PC-9 (cell line): Measurements from ENCODE around the gene ELFN1. TPM values are rescaled to one million over a fixed set of nuclear protein-coding genes. Genes with fewer than 3 reads are reported as not detected.

ENCODE experiments used
- BruUV-seq: library from RNA; stranded (reverse); fragments of 400-500 nt; replicated peaks from 2 replicates; lab custom pipeline; 2021; lab: Mats Ljungman, UMichigan
- CTCF ChIA-PET: fragments of 300-600 bp; sonication (Branson Sonifier 250); formaldehyde crosslinking; loops from one replicate; lab custom pipeline; 2022; ENCODE audit warnings: antibody characterized with exemption; lab: Charles Lee
- POLR2A ChIA-PET: fragments of 300-600 bp; sonication (Branson Sonifier 250); formaldehyde crosslinking; loops from one replicate; lab custom pipeline; 2022; ENCODE audit warnings: antibody characterized with exemption; ENCODE audit not compliant: unreplicated experiment; lab: Charles Lee
- DNase-seq, 2 experiments: peaks; one replicate each; pipeline versions ENCODE4 v3.0.0 to v3.0.0-alpha.2; 2015 to 2022; ENCODE audit warnings: mixed read lengths in 1 of 2
- H2AFZ ChIP-seq: fragments of 200-600 bp; sonication (generic); 2 replicates; pipeline ENCODE4 v1.8.1; 2017; ENCODE audit warnings: antibody characterized with exemption
- H3F3A ChIP-seq: fragments of 200-600 bp; sonication (generic); 2 replicates; pipeline ENCODE4 v1.8.1; 2017; ENCODE audit warnings: antibody characterized with exemption, mild to moderate bottlenecking, low read depth; ENCODE audit not compliant: insufficient read depth
- H3K27ac ChIP-seq: fragments of 200-600 bp; sonication (generic); 2 replicates; pipeline ENCODE4 v1.6.1; 2016; ENCODE audit warnings: mixed run types
- H3K27me3 ChIP-seq: fragments of 200-600 bp; sonication (generic); 2 replicates; pipeline ENCODE4 v1.6.1; 2016; ENCODE audit warnings: low read depth, mixed run types; ENCODE audit not compliant: insufficient read depth
- H3K36me3 ChIP-seq: fragments of 200-600 bp; sonication (generic); 2 replicates; pipeline ENCODE4 v1.6.1; 2016; ENCODE audit warnings: low read depth, mixed run types
- H3K4me1 ChIP-seq: fragments of 200-600 bp; sonication (generic); replicated peaks from 2 replicates; pipeline ENCODE4 v1.6.1; 2016; ENCODE audit warnings: mixed run types; ENCODE audit not compliant: insufficient read depth
- H3K4me2 ChIP-seq: fragments of 200-600 bp; sonication (generic); 2 replicates; pipeline ENCODE4 v1.6.1; 2017; ENCODE audit warnings: mixed run types
- H3K4me3 ChIP-seq: fragments of 200-600 bp; sonication (generic); 2 replicates; pipeline ENCODE4 v1.6.1; 2016; ENCODE audit warnings: mixed run types
- H3K79me2 ChIP-seq: fragments of 200-600 bp; sonication (generic); 2 replicates; pipeline ENCODE4 v1.6.1; 2017; ENCODE audit warnings: low read depth, mixed run types
- H3K9me2 ChIP-seq: fragments of 200-600 bp; sonication (generic); 2 replicates; pipeline ENCODE4 v1.8.1; 2017; ENCODE audit warnings: mild to moderate bottlenecking; ENCODE audit not compliant: insufficient read depth
- H3K9me3 ChIP-seq: fragments of 200-600 bp; sonication (generic); 2 replicates; pipeline ENCODE4 v1.8.1; 2016; ENCODE audit warnings: low read depth; ENCODE audit not compliant: insufficient read depth
- H4K20me1 ChIP-seq: fragments of 200-600 bp; sonication (generic); 2 replicates; pipeline ENCODE4 v1.8.1; 2017; ENCODE audit not compliant: insufficient read depth
- CTCF ChIP-seq: fragments of 200-600 bp; sonication (generic); conservative IDR thresholded peaks from 2 replicates; pipeline ENCODE4 v1.6.1; 2017; ENCODE audit warnings: mixed run types, antibody characterized with exemption, mild to moderate bottlenecking, moderate library complexity
- EZH2 ChIP-seq: fragments of 200-600 bp; sonication (generic); IDR thresholded peaks from 2 replicates; pipeline ENCODE4 v1.8.0; 2017; ENCODE audit warnings: antibody characterized with exemption, low read depth
- intact Hi-C: fragments of 100-400 bp; cut with micrococcal nuclease; formaldehyde crosslinking; loops from one replicate; pipeline ENCODE4 v1.10.0; 2022; ENCODE audit not compliant: unreplicated experiment
- total RNA-seq: library from RNA; stranded (reverse); gene quantifications from 2 replicates; pipeline ENCODE4 v1.2.3, GENCODE V29; 2021

ELFN1 gene
- total RNA-seq, 1 experiment from 2014 or later, result 0.09 TPM

GRCh38 chr7:1667566-1668395, 2.3 kb upstream of the ELFN1 start:
- ChIA-PET POLR2A (no interaction called here), CTCF (interaction anchor here (0.7 kb wide), 1 partner anchor 555 kb away, joined by 10 read pairs; no protein-coding TSS in a partner anchor)
- no peak overlapping the region for H2AFZ ChIP-seq
- no TSS peak for BruUV-seq
- H3K79me2 ChIP-seq, result no peaks in the 10 kb centered on the region
- no peaks in the 10 kb centered on the region for H3K9me2 ChIP-seq
- H3K4me2 ChIP-seq, result no peak overlapping the region
- no peak overlapping the region for H3K27ac ChIP-seq
- no peaks in the 10 kb centered on the region for H3K36me3 ChIP-seq
- no peaks in the 10 kb centered on the region for H3K9me3 ChIP-seq
- TF ChIP-seq CTCF (no peak), EZH2 (no peak)
- intact Hi-C loops, result loop anchor here (10.0 kb wide), 1 partner anchor 537 kb away; no protein-coding TSS in a partner anchor
- peaks cover 10% of the 10 kb centered on the region; the same call in 1 of the 2 replicates for H3F3A ChIP-seq
- peaks cover 61% of the 10 kb centered on the region for H3K27me3 ChIP-seq
- peaks cover 8% of the 10 kb centered on the region; the same call in 1 of the 2 replicates for H3K4me1 ChIP-seq
- H4K20me1 ChIP-seq, result no peaks in the 10 kb centered on the region; the same call in 1 of the 2 replicates
- H3K4me3 ChIP-seq, result no peak overlapping the region
- DNase-seq, result no peak

GRCh38 chr7:1668396-1669063, 1.5 kb upstream of the ELFN1 start:
- Histone ChIP-seq H3K4me1 (peaks cover 8% of the 10 kb centered on the region; the same call in 1 of the 2 replicates), H3K4me3 (no peak overlapping the region), H3K9me3 (no peaks in the 10 kb centered on the region), H2AFZ (no peak overlapping the region), H3K9me2 (no peaks in the 10 kb centered on the region), H4K20me1 (no peaks in the 10 kb centered on the region; the same call in 1 of the 2 replicates), H3K27me3 (peaks cover 60% of the 10 kb centered on the region), H3F3A (peaks cover 10% of the 10 kb centered on the region; the same call in 1 of the 2 replicates), H3K79me2 (no peaks in the 10 kb centered on the region), H3K4me2 (no peak overlapping the region), H3K36me3 (no peaks in the 10 kb centered on the region), H3K27ac (no peak overlapping the region)
- peak in 1 of 2 experiments; percentile 27 for DNase-seq
- POLR2A ChIA-PET, result no interaction called here
- TF ChIP-seq EZH2 (no peak), CTCF (no peak)
- intact Hi-C loops, result loop anchor here (10.0 kb wide), 1 partner anchor 536 kb away; no protein-coding TSS in a partner anchor
- no TSS peak for BruUV-seq
- CTCF ChIA-PET, result interaction anchor here (0.6 kb wide), 1 partner anchor 1042 kb away, joined by 3 read pairs; no protein-coding TSS in a partner anchor
